ENCODE data around the gene LSM3. TPM values are rescaled to one million over a fixed set of nuclear protein-coding genes. Genes with fewer than 3 reads are reported as not detected.

The LSM3 gene
- total and polyA plus RNA-seq, 9 of the 15 experiments (the other 6 are each of a cell fraction or from before 2014, with no cell fraction given) = 33.8 to 203 (median 61.2) TPM

GRCh38 chr3:14206548-14207177 is 28.0 kb downstream of the LSM3 start (continued):
- no peak for TF ChIP-seq ZNF655 (CRISPR knock-in tag; IDR thresholded peaks at IDR 0.05)
- no peak for TF ChIP-seq ZSCAN32 (CRISPR knock-in tag; IDR thresholded peaks at IDR 0.05)
- no peak for TF ChIP-seq GMEB1 (CRISPR knock-in tag; IDR thresholded peaks at IDR 0.05)
- TF ChIP-seq HBP1 (CRISPR knock-in tag; IDR thresholded peaks at IDR 0.05) = no peak
- TF ChIP-seq AFF4 (CRISPR knock-in tag; IDR thresholded peaks at IDR 0.05) = no peak
- TF ChIP-seq EWSR1 (IDR thresholded peaks at IDR 0.05; ENCODE audit: borderline replicate concordance, low read depth, partially characterized antibody) = no peak
- no peak for TF ChIP-seq ZKSCAN8 (CRISPR knock-in tag; IDR thresholded peaks at IDR 0.05)
- no peak for TF ChIP-seq HINFP (tag; conservative IDR thresholded peaks at IDR 0.05; ENCODE audit: low read depth)
- no peak for TF ChIP-seq ASH1L (IDR thresholded peaks at IDR 0.05; ENCODE audit: borderline replicate concordance, low read depth, partially characterized antibody)
- no peak for TF ChIP-seq NCOA4 (IDR thresholded peaks at IDR 0.05; ENCODE audit: partially characterized antibody)
- TF ChIP-seq MCM5 (IDR thresholded peaks at IDR 0.05; ENCODE audit: low read depth) = no peak
- TF ChIP-seq SMC3 (conservative IDR thresholded peaks at IDR 0.05; ENCODE audit: insufficient read depth, low read depth, low read length) = no peak
- TF ChIP-seq NEUROD1 (IDR thresholded peaks at IDR 0.05; ENCODE audit: borderline replicate concordance, low read depth, low read length, partially characterized antibody) = no peak
- TF ChIP-seq IFI16 (CRISPR knock-in tag; IDR thresholded peaks at IDR 0.05) = no peak
- TF ChIP-seq ZNF3 (CRISPR knock-in tag; IDR thresholded peaks at IDR 0.05) = no peak
- TF ChIP-seq HES1 (IDR thresholded peaks at IDR 0.05; ENCODE audit: low read depth) = no peak

Data from K562 (cell line).